Peyer's patch (tissue), 4 donors: ENCODE measurements around the gene MAPK4.

Experiments used
- POLR2A ChIP-seq, 2 donors: fragments of 450-650 bp; IDR thresholded peaks; one replicate each; pipeline ENCODE4 v1.5.1; 2017; ENCODE audit warnings: antibody characterized with exemption in 2 of 2, mild to moderate bottlenecking in 2 of 2, moderate library complexity in 2 of 2
- TF ChIP-seq, protein P1 (sequence below), 6 experiments: fragments of 450-650 bp in 4 of 6; fragments of 200-600 bp in 2 of 6; sonication (generic) in 1 of 6; IDR thresholded peaks; one replicate each; pipeline ENCODE4 v1.5.1; 2017 to 2019; ENCODE audit warnings: antibody characterized with exemption in 6 of 6, mild to moderate bottlenecking in 3 of 6, moderate library complexity in 1 of 6

DNA sequence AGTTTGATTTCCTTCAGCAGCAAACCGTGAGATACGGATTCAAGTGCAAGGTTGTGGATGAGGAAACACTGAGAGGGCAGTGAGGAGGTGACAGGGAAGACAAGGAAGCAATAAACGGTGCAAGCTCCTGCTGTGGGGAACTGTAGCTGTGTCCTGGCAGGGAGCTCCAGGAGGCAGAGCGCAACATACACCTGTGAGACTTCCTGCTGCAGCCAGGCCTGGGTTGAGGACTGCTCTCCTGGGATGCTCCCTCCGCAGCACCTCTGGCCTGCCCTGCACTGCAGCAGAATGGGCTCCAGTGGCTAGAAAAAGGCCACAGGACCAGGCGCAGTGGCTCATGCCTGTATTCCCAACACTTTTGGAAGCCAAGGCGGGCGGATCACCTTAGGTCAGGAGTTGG, 174.5 kb downstream of the MAPK4 start:
- TF ChIP-seq, protein P1, sequence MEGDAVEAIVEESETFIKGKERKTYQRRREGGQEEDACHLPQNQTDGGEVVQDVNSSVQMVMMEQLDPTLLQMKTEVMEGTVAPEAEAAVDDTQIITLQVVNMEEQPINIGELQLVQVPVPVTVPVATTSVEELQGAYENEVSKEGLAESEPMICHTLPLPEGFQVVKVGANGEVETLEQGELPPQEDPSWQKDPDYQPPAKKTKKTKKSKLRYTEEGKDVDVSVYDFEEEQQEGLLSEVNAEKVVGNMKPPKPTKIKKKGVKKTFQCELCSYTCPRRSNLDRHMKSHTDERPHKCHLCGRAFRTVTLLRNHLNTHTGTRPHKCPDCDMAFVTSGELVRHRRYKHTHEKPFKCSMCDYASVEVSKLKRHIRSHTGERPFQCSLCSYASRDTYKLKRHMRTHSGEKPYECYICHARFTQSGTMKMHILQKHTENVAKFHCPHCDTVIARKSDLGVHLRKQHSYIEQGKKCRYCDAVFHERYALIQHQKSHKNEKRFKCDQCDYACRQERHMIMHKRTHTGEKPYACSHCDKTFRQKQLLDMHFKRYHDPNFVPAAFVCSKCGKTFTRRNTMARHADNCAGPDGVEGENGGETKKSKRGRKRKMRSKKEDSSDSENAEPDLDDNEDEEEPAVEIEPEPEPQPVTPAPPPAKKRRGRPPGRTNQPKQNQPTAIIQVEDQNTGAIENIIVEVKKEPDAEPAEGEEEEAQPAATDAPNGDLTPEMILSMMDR (IDR thresholded peaks at IDR 0.05), result no peak
- no peak for TF ChIP-seq POLR2A (IDR thresholded peaks at IDR 0.05)
